BLaER1 (cell line): ENCODE data around the gene MYH15.
A peak's percentile ranks its signal among the peaks of the same experiment; 100 is the strongest.

Source experiments
- H3K27ac ChIP-seq: shearing (Covaris generic); formaldehyde crosslinking; 2 replicates; pipeline ENCODE4 v1.8.1; 2022
- H3K27me3 ChIP-seq: shearing (Covaris generic); formaldehyde crosslinking; 2 replicates; pipeline ENCODE4 v1.8.1; 2022
- H3K36me3 ChIP-seq: shearing (Covaris generic); formaldehyde crosslinking; 2 replicates; pipeline ENCODE4 v1.8.1; 2022
- H3K4me1 ChIP-seq: shearing (Covaris generic); formaldehyde crosslinking; 2 replicates; pipeline ENCODE4 v1.8.1; 2022
- H3K4me2 ChIP-seq: shearing (Covaris generic); formaldehyde crosslinking; 2 replicates; pipeline ENCODE4 v1.8.1; 2022
- H3K4me3 ChIP-seq: shearing (Covaris generic); formaldehyde crosslinking; 2 replicates; pipeline ENCODE4 v1.8.1; 2022
- H3K9ac ChIP-seq: shearing (Covaris generic); formaldehyde crosslinking; 2 replicates; pipeline ENCODE4 v1.8.1; 2022
- H3K9me3 ChIP-seq: shearing (Covaris generic); formaldehyde crosslinking; 2 replicates; pipeline ENCODE4 v1.8.1; 2022
- H4K20me1 ChIP-seq: shearing (Covaris generic); formaldehyde crosslinking; 2 replicates; pipeline ENCODE4 v1.8.1; 2022
- Cebpa-rat ChIP-seq: shearing (Covaris generic); IDR thresholded peaks from 2 replicates; pipeline ENCODE4 v1.8.1; 2022

The MYH15 gene

DNA sequence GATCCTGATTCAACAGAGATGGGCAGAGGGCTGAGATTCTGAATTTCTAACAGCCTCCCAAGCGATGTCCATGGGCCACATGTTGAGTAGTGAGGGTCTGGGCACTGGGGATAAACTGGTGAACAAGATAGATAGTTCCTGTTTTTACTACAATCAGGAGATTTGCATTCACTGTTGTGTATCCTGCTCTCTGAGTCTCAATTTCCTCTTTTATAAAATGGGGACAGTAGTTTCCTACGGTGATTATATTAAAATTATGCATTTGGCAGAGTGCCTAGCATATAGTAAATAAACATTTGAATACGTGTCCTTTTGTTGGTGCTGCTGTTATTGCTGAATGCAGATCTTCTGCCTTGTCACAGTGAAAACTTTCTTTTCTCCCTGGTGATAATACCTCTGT lies 102.5 kb downstream of the MYH15 start:
- no peaks in the 10 kb centered on the region for H4K20me1 ChIP-seq
- no peak overlapping the region for H3K9ac ChIP-seq
- H3K9me3 ChIP-seq, result no peaks in the 10 kb centered on the region
- no peak overlapping the region for H3K4me2 ChIP-seq
- no peak overlapping the region for H3K27ac ChIP-seq
- no peak for TF ChIP-seq Cebpa-rat
- H3K27me3 ChIP-seq, result no peaks in the 10 kb centered on the region
- H3K4me3 ChIP-seq, result no peak overlapping the region
- no peaks in the 10 kb centered on the region for H3K36me3 ChIP-seq
- peaks cover 23% of the 10 kb centered on the region for H3K4me1 ChIP-seq

DNA sequence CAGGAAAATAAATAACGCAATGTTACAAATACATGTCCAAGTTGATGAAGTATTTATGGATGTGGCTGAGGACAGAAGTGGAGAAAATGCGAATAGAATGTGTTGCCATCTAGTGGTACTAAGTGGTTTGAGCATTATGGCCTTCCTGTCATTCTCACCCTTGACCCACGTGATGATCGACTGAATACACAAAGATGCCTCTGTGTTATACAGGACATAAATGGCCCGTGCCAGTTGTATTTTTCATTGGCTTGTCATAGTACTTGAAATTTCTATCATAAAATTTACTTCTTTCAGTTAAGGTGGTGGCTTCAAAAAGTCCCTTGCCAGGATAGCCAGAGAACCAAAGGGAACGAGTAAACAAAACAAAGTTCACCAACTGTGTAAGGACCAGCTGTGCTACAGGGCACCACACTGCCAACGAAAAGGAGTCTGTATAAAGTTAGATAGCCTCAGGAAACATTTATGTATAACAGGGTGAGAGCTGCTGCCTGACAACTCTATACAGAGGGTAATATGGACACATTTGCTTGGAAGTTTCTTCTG lies 103.7 kb downstream of the MYH15 start:
- H3K27ac ChIP-seq, result no peak overlapping the region
- H3K4me2 ChIP-seq, result no peak overlapping the region

DNA sequence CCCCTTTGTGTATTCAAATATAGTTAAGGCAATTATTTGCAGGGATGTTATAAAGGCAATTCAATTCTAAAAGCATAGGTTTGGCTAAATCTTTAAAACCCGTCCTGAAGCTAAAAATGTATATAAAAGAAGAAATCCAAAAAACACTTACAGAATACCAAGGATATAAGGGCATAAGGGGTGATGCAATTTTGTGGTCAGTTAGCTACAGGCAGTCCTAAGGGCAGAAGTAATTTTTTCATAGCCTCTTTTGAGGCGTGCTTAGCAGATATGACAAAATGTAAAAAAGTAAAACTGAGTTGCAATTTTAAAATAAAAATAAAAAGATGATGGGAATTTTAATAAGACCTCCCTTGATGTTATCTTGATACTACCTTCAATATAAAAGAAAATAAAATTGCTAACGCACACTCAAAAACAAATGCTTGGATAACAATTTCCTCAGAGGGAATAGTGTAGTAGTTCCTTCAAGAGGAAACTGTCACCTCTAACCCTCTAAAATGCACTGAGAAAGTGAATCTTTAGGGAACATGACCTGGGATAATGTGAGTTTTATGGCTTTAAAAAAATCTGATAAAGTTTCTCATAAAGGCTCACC lies 104.2 kb downstream of the MYH15 start:
- Histone ChIP-seq H3K36me3 (no peaks in the 10 kb centered on the region), H4K20me1 (no peaks in the 10 kb centered on the region), H3K9ac (no peak overlapping the region), H3K27ac (no peak overlapping the region), H3K4me2 (no peak overlapping the region), H3K27me3 (no peaks in the 10 kb centered on the region), H3K4me3 (no peak overlapping the region), H3K4me1 (peaks cover 23% of the 10 kb centered on the region), H3K9me3 (no peaks in the 10 kb centered on the region)
- TF ChIP-seq Cebpa-rat, result no peak

More for the DNA sequence above, 103.7 kb downstream of the MYH15 start:
- Histone ChIP-seq H4K20me1 (no peaks in the 10 kb centered on the region), H3K36me3 (no peaks in the 10 kb centered on the region), H3K9me3 (no peaks in the 10 kb centered on the region), H3K4me3 (no peak overlapping the region), H3K9ac (no peak overlapping the region), H3K27me3 (no peaks in the 10 kb centered on the region), H3K4me1 (peaks cover 23% of the 10 kb centered on the region)
- TF ChIP-seq Cebpa-rat, result no peak

- no peak overlapping the region for H3K27ac ChIP-seq
- TF ChIP-seq Cebpa-rat, result no peak
- no peaks in the 10 kb centered on the region for H3K36me3 ChIP-seq
- no peaks in the 10 kb centered on the region for H4K20me1 ChIP-seq
- H3K4me3 ChIP-seq, result no peak overlapping the region
- H3K9me3 ChIP-seq, result no peaks in the 10 kb centered on the region
- no peaks in the 10 kb centered on the region for H3K27me3 ChIP-seq
- H3K4me1 ChIP-seq, result peaks cover 23% of the 10 kb centered on the region
- no peak overlapping the region for H3K9ac ChIP-seq
- H3K4me2 ChIP-seq, result peak overlapping the region; percentile 35
These were observed 106.0 kb downstream of the MYH15 start for GRCh38 chr3:108404368-108404767.

DNA sequence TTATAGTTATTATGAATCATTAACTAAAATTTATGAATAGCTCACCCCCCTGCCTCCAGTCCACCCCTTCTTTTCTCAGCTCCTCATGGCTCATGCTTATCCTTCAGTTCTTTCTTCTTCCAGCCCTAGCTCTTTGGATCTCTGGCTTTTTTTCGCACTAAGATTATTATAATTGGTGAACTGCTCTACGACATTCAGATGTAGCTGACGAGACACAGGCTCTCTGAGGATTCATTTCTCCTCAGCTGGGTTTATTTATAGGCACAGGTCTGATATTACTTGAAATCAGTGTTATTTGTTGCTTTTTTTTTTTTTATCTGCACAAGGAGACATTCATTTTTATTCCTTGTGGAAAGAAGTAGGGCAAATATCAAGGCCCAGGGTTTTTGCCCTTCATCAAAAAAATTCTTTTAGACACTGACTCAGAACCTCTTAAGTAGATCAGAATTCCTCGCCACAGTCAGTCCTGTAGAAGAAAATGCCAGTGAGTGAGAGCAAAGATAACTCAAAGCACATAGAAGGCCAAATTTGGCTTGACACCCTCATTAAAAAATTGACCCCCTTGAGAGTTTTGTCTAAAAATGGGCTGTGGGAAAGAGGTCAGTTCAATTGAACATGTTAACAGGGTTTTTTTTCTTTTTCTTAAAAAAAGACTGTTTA lies 106.6 kb downstream of the MYH15 start:
- Histone ChIP-seq H3K4me1 (peaks cover 23% of the 10 kb centered on the region), H3K27me3 (no peaks in the 10 kb centered on the region), H3K36me3 (no peaks in the 10 kb centered on the region), H3K4me3 (no peak overlapping the region), H3K9me3 (no peaks in the 10 kb centered on the region), H3K4me2 (peak overlapping the region; percentile 35), H3K9ac (no peak overlapping the region), H4K20me1 (no peaks in the 10 kb centered on the region), H3K27ac (no peak overlapping the region)
- TF ChIP-seq Cebpa-rat, result no peak

- Histone ChIP-seq H3K27ac (no peak overlapping the region), H3K27me3 (no peaks in the 10 kb centered on the region), H3K36me3 (no peaks in the 10 kb centered on the region), H3K4me3 (no peak overlapping the region), H3K4me1 (peaks cover 23% of the 10 kb centered on the region), H3K4me2 (0 out of 2 replicates have a peak overlapping the region, but pooled peaks have one; percentile 35), H4K20me1 (no peaks in the 10 kb centered on the region), H3K9ac (no peak overlapping the region), H3K9me3 (no peaks in the 10 kb centered on the region)
- no peak for TF ChIP-seq Cebpa-rat
These were observed 107.2 kb downstream of the MYH15 start for GRCh38 chr3:108403198-108403597.

DNA sequence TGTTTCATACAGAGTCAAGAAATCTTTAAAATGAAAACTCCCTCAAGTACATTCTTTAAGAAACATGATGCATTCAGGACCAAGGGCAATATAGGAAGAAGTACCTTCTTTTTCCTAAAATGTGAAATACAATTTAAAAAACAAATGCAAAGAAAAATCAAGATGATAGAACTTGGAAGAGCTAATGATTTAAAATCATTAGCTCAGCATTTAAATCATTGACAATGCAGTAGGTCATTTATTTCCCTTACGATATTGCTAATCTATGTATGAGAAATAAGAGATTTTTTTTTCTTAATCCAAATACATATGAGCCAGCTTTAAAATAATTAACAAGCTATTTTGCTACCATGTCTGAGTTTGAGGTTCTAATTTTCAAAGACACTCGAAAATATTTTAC lies 108.6 kb downstream of the MYH15 start:
- peaks cover 16% of the 10 kb centered on the region for H3K4me1 ChIP-seq
- no peaks in the 10 kb centered on the region for H3K27me3 ChIP-seq
- H3K27ac ChIP-seq, result no peak overlapping the region
- H3K36me3 ChIP-seq, result no peaks in the 10 kb centered on the region
- H3K4me2 ChIP-seq, result no peak overlapping the region
- no peak overlapping the region for H3K4me3 ChIP-seq
- no peaks in the 10 kb centered on the region for H3K9me3 ChIP-seq
- no peaks in the 10 kb centered on the region for H4K20me1 ChIP-seq
- no peak for TF ChIP-seq Cebpa-rat
- no peak overlapping the region for H3K9ac ChIP-seq

DNA sequence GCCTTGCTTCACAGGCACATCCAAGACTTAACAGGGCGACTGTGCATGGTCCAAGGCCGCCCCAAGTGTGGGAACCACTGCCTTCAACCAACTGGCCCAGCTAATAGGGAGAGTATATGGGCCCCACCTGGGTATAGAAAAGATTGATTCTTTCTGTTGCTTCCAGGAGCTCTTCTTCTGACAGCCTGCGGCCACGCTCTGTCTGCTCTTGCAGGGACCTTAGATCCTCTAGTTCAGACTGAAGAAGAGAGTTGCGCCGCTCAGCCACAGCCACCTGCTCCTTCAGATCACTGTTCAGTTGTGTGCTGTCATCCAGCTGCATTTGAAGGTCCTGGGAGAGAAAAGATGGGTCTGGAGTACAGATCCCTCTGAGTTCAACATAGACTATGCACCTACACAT lies 111.9 kb downstream of the MYH15 start:
- no peak overlapping the region for H3K4me2 ChIP-seq
- no peaks in the 10 kb centered on the region for H3K27me3 ChIP-seq
- H3K9ac ChIP-seq, result no peak overlapping the region
- H3K36me3 ChIP-seq, result no peaks in the 10 kb centered on the region
- no peaks in the 10 kb centered on the region for H3K9me3 ChIP-seq
- no peak overlapping the region for H3K4me3 ChIP-seq
- no peak for TF ChIP-seq Cebpa-rat
- H3K27ac ChIP-seq, result no peak overlapping the region
- H4K20me1 ChIP-seq, result no peaks in the 10 kb centered on the region
- H3K4me1 ChIP-seq, result peaks cover 3% of the 10 kb centered on the region

GRCh38 chr3:108396336-108396735 lies 114.1 kb downstream of the MYH15 start:
- Histone ChIP-seq H3K27ac (no peak overlapping the region), H3K4me2 (no peak overlapping the region), H3K9me3 (no peaks in the 10 kb centered on the region), H3K4me3 (no peak overlapping the region), H3K27me3 (no peaks in the 10 kb centered on the region), H4K20me1 (no peaks in the 10 kb centered on the region), H3K36me3 (no peaks in the 10 kb centered on the region), H3K9ac (no peak overlapping the region), H3K4me1 (no peaks in the 10 kb centered on the region)
- TF ChIP-seq Cebpa-rat, result no peak

- TF ChIP-seq Cebpa-rat, result no peak
- Histone ChIP-seq H3K4me2 (no peak overlapping the region), H3K4me3 (no peak overlapping the region), H3K9ac (no peak overlapping the region), H3K27me3 (no peaks in the 10 kb centered on the region), H3K36me3 (no peaks in the 10 kb centered on the region), H3K9me3 (no peaks in the 10 kb centered on the region), H3K27ac (no peak overlapping the region), H4K20me1 (no peaks in the 10 kb centered on the region), H3K4me1 (no peaks in the 10 kb centered on the region)
These were observed 115.8 kb downstream of the MYH15 start for GRCh38 chr3:108394563-108394962.
